Putamen (tissue), 1 donor: ENCODE results near the gene USP51.
"Not testable (repeated sequence)": the region's sequence is repeated elsewhere in the genome, so short reads cannot be mapped to it uniquely, and the experiment has no call there.

Source experiments
- DNase-seq: peaks from one replicate; pipeline ENCODE4 v3.0.0-alpha.2; 2016; ENCODE audit warnings: low spot score

The USP51 gene

GRCh38 chrX:55489314-55490009 is at the start of gene USP51:
Gene USP51 (minus strand): TSS chrX:55489848. CDS start chrX:55488939, 909 bp downstream.
- peak; percentile 73 for DNase-seq

GRCh38 chrX:55524487-55524886 is 34.8 kb upstream of the USP51 start:
- no peak for DNase-seq

- no peak for DNase-seq
Observed at GRCh38 chrX:55523356-55523755, 33.7 kb upstream of the USP51 start.

- no peak for DNase-seq
Observed at GRCh38 chrX:55522596-55523276, 33.1 kb upstream of the USP51 start.

GRCh38 chrX:55521687-55522086 is 32.0 kb upstream of the USP51 start:
- no peak for DNase-seq

- not testable (repeated sequence) for DNase-seq
Observed at GRCh38 chrX:55516794-55517481, 27.3 kb upstream of the USP51 start.

- not testable (repeated sequence) for DNase-seq
Observed at GRCh38 chrX:55513045-55513737, 23.5 kb upstream of the USP51 start.

- not testable (repeated sequence) for DNase-seq
Observed at GRCh38 chrX:55508410-55509152, 18.9 kb upstream of the USP51 start.

GRCh38 chrX:55507699-55508098 is 18.1 kb upstream of the USP51 start:
- not testable (repeated sequence) for DNase-seq

- DNase-seq: not testable (repeated sequence)
Observed at GRCh38 chrX:55507010-55507409, 17.4 kb upstream of the USP51 start.

GRCh38 chrX:55490974-55491373 is 1.3 kb upstream of the USP51 start:
- DNase-seq: no peak

GRCh38 chrX:55490121-55490520 is 473 bp upstream of the USP51 start:
- no peak for DNase-seq

- peak; percentile 27 for DNase-seq
Observed at GRCh38 chrX:55488593-55489313, 895 bp downstream of the USP51 start.

- peak; percentile 39 for DNase-seq
Observed at GRCh38 chrX:55488006-55488592, 1.5 kb downstream of the USP51 start.

- DNase-seq: peak; percentile 17
Observed at GRCh38 chrX:55487143-55487542, 2.5 kb downstream of the USP51 start.

- peak; percentile 89 for DNase-seq
Observed at GRCh38 chrX:55486736-55487135, 2.9 kb downstream of the USP51 start.

GRCh38 chrX:55484948-55485347 is 4.7 kb downstream of the USP51 start:
- DNase-seq: no peak

GRCh38 chrX:55480390-55481062 is 9.1 kb downstream of the USP51 start:
- no peak for DNase-seq

- DNase-seq: not testable (repeated sequence)
Observed at GRCh38 chrX:55479956-55480355, 9.7 kb downstream of the USP51 start.

- DNase-seq: not testable (repeated sequence)
Observed at GRCh38 chrX:55465791-55466190, 23.9 kb downstream of the USP51 start.
